ENCODE data around the gene ARRB2. TPM values are rescaled to one million over a fixed set of nuclear protein-coding genes. Genes with fewer than 3 reads are reported as not detected.
"Not testable (repeated sequence)": the region's sequence is repeated elsewhere in the genome, so short reads cannot be mapped to it uniquely, and the experiment has no call there.

Gene ARRB2
- total and polyA plus RNA-seq, 2 of the 8 experiments (the other 6 are each of a cell fraction or from before 2014, with no cell fraction given): 72.4 to 101 TPM

GRCh38 chr17:4679658-4680057 is 30.8 kb upstream of the ARRB2 start (continued):
- no peak for TF ChIP-seq RBBP5 (IDR thresholded peaks at IDR 0.05; ENCODE audit: borderline replicate concordance, low read depth, low read length)
- no peak for TF ChIP-seq KDM1A (IDR thresholded peaks at IDR 0.05; ENCODE audit: borderline replicate concordance, low read length)
- no peak for TF ChIP-seq CHD1 (IDR thresholded peaks at IDR 0.05; ENCODE audit: low read depth, low read length)
- no peak for TF ChIP-seq JUN (IDR thresholded peaks at IDR 0.05; ENCODE audit: low read depth, low read length)
- TF ChIP-seq SIRT6 (IDR thresholded peaks at IDR 0.05; ENCODE audit: low read length): no peak
- no peak for TF ChIP-seq TCF12 (IDR thresholded peaks at IDR 0.05; ENCODE audit: low read depth, low read length)
- no peak for TF ChIP-seq EP300 (IDR thresholded peaks at IDR 0.05; ENCODE audit: borderline replicate concordance in 1 of 2, low read depth in 2 of 2, low read length in 2 of 2)
- TF ChIP-seq BRCA1 (IDR thresholded peaks at IDR 0.05; ENCODE audit: low read depth, low read length): no peak

- H3K9me3 ChIP-seq (ENCODE audit: insufficient read depth in 2 of 2, low read depth in 1 of 2, low read length in 1 of 2); H3K4ac ChIP-seq (replicated peaks; ENCODE audit: insufficient read length, low read depth, low read length); H3K27me3 ChIP-seq (replicated peaks in 1 of 4; ENCODE audit: control insufficient read depth in 3 of 4, extremely low read depth in 1 of 4, insufficient read depth in 3 of 4, low read length in 3 of 4); H3K79me1 ChIP-seq (ENCODE audit: low read depth, low read length); H3K56ac ChIP-seq (replicated peaks; ENCODE audit: insufficient read length, low read depth, low read length); H4K91ac ChIP-seq (replicated peaks; ENCODE audit: insufficient read length, low read length); FAIRE-seq; H3K23ac ChIP-seq (ENCODE audit: insufficient read length); H3K4me2 ChIP-seq (ENCODE audit: insufficient read depth in 1 of 2, low read depth in 2 of 2, low read length in 2 of 2); H3K27ac ChIP-seq (ENCODE audit: low read depth, low read length); H2BK20ac ChIP-seq (ENCODE audit: low read length); H4K5ac ChIP-seq (ENCODE audit: insufficient read length, low read depth, low read length); CTCF ChIA-PET (ENCODE audit: partially characterized antibody); H3K9ac ChIP-seq (replicated peaks in 1 of 4; ENCODE audit: extremely low read depth in 1 of 4, low read depth in 3 of 4, low read length in 3 of 4); H4K8ac ChIP-seq (ENCODE audit: extremely low read depth, insufficient read depth, low read length); H3K23me2 ChIP-seq (ENCODE audit: low read depth, low read length); H2AFZ ChIP-seq (ENCODE audit: low read length); H2BK12ac ChIP-seq (ENCODE audit: low read depth, low read length); H3K4me3 ChIP-seq (ENCODE audit: extremely low read depth in 1 of 4, insufficient read depth in 2 of 4, low read depth in 3 of 4, low read length in 4 of 4); H3K14ac ChIP-seq (ENCODE audit: insufficient read length); DNase-seq (ENCODE audit: low read depth in 1 of 2, low spot score in 2 of 2); H2BK5ac ChIP-seq (ENCODE audit: low read depth, low read length); H2BK120ac ChIP-seq (replicated peaks; ENCODE audit: low read depth, low read length); H3K4me1 ChIP-seq (replicated peaks in 1 of 4; ENCODE audit: control insufficient read depth in 3 of 4, insufficient read depth in 4 of 4, low read length in 3 of 4); H2AK5ac ChIP-seq (ENCODE audit: low read depth, low read length); H3K18ac ChIP-seq (ENCODE audit: extremely low read depth, low read length); H2BK15ac ChIP-seq (ENCODE audit: low read length): not testable (repeated sequence)
- POLR2A ChIA-PET (ENCODE audit: partially characterized antibody): interaction anchor here (1.1 to 3.4 kb wide), 2 partner anchors 9 to 13 kb away, joined by 4 to 12 read pairs; no protein-coding TSS in a partner anchor
- WGBS, 2 experiments (ENCODE audit: extremely low coverage in 1 of 2, insufficient coverage in 1 of 2, insufficient read length in 1 of 2, insufficient replicate concordance in 2 of 2, low coverage in 1 of 2, low lambda C conversion rate in 2 of 2, missing lambda C conversion rate in 1 of 2): 97% methylated on average over 4 of the region's 5 CpGs; no CpG with 5 or more reads in 1 of the 2 experiments
- H4K20me1 ChIP-seq (replicated peaks in 1 of 2; ENCODE audit: control insufficient read depth in 1 of 2, insufficient read depth in 2 of 2, low read length in 2 of 2): peaks cover 3 to 16% of the 10 kb centered on the region in 2 experiments
- peaks cover 14 to 61% (median 41%) of the 10 kb centered on the region in 4 experiments for H3K36me3 ChIP-seq (ENCODE audit: control insufficient read depth in 2 of 4, insufficient read depth in 4 of 4, low read length in 3 of 4)
- peaks cover 3 to 35% of the 10 kb centered on the region in 2 experiments; a peak in 3 of 4 replicates for H3K79me2 ChIP-seq (ENCODE audit: control insufficient read depth in 1 of 2, insufficient read depth in 2 of 2, low read length in 2 of 2)
Measured at GRCh38 chr17:4683739-4684138, 26.7 kb upstream of the ARRB2 start.

Data from H1 (cell line).